NCI-H226 (cell line): ENCODE data around the gene CDY1B.
"Not testable (repeated sequence)": the region's sequence is repeated elsewhere in the genome, so short reads cannot be mapped to it uniquely, and the experiment has no call there.

Experiments used
- DNase-seq: peaks from one replicate; pipeline ENCODE4 v3.0.0-alpha.2; 2015

CDY1B gene

GRCh38 chrY:24047919-24048318 is at the start of gene CDY1B:
TSS of gene CDY1B (minus strand) at chrY:24048019. CDS start at chrY:24047688, 331 bp downstream.
- not testable (repeated sequence) for DNase-seq

GRCh38 chrY:24049525-24049924 is 1.7 kb upstream of the CDY1B start:
- DNase-seq: not testable (repeated sequence)

- not testable (repeated sequence) for DNase-seq
Measured at GRCh38 chrY:24043209-24043608, 4.6 kb downstream of the CDY1B start.

GRCh38 chrY:24039008-24039718 is 8.7 kb downstream of the CDY1B start:
- DNase-seq: not testable (repeated sequence)

- not testable (repeated sequence) for DNase-seq
Measured at GRCh38 chrY:24026212-24027103, 21.4 kb downstream of the CDY1B start.
